Measurements from ENCODE around the gene SP4.

GRCh38 chr7:21454182-21454581, 26.3 kb downstream of the SP4 start:
- no peak for TF ChIP-seq CTCF (IDR thresholded peaks at IDR 0.05)
- TF ChIP-seq POLR2A (IDR thresholded peaks at IDR 0.05) = no peak

Data from right lobe of liver (tissue), 4 donors.